Measurements from ENCODE around the gene PRKN. TPM values are rescaled to one million over a fixed set of nuclear protein-coding genes. Genes with fewer than 3 reads are reported as not detected.

PRKN gene
- total RNA-seq, 1 experiment from 2014 or later: not detected

- no peak for DNase-seq
- Histone ChIP-seq H3K27ac (no peak overlapping the region), H3F3A (ENCODE audit: insufficient read depth, low read depth) (no peaks in the 10 kb centered on the region), H3K79me2 (ENCODE audit: low read depth) (no peaks in the 10 kb centered on the region), H3K27me3 (ENCODE audit: insufficient read depth, low read depth) (peaks cover 10% of the 10 kb centered on the region; the same call in 1 of the 2 replicates), H3K36me3 (ENCODE audit: low read depth) (no peaks in the 10 kb centered on the region), H2AFZ (no peak overlapping the region), H3K4me3 (no peak overlapping the region), H3K9me3 (ENCODE audit: insufficient read depth, low read depth) (no peaks in the 10 kb centered on the region), H3K4me1 (replicated peaks; ENCODE audit: insufficient read depth) (no peaks in the 10 kb centered on the region), H4K20me1 (ENCODE audit: insufficient read depth) (no peaks in the 10 kb centered on the region), H3K4me2 (no peak overlapping the region), H3K9me2 (ENCODE audit: insufficient read depth) (no peaks in the 10 kb centered on the region)
- TF ChIP-seq EZH2 (IDR thresholded peaks at IDR 0.05; ENCODE audit: low read depth): no peak
- no peak for TF ChIP-seq CTCF (conservative IDR thresholded peaks at IDR 0.05)
- ChIA-PET POLR2A (ENCODE audit: unreplicated experiment) (no interaction called here), CTCF (no interaction called here)
- intact Hi-C loops (cut with micrococcal nuclease; ENCODE audit: unreplicated experiment): no loop called here
- BruUV-seq (replicated peaks): no TSS peak
Observed at GRCh38 chr6:162239330-162239729, 488.2 kb downstream of the PRKN start.

GRCh38 chr6:162238675-162239074 is 488.9 kb downstream of the PRKN start:
- no TSS peak for BruUV-seq (replicated peaks)
- no peak overlapping the region for H3K4me3 ChIP-seq
- no peaks in the 10 kb centered on the region for H3K4me1 ChIP-seq (replicated peaks; ENCODE audit: insufficient read depth)
- DNase-seq: no peak
- no peak overlapping the region for H3K27ac ChIP-seq
- peaks cover 10% of the 10 kb centered on the region; the same call in 1 of the 2 replicates for H3K27me3 ChIP-seq (ENCODE audit: insufficient read depth, low read depth)
- H2AFZ ChIP-seq: no peak overlapping the region
- H3K79me2 ChIP-seq (ENCODE audit: low read depth): no peaks in the 10 kb centered on the region
- POLR2A ChIA-PET (ENCODE audit: unreplicated experiment): no interaction called here
- TF ChIP-seq CTCF (conservative IDR thresholded peaks at IDR 0.05) (no peak), EZH2 (IDR thresholded peaks at IDR 0.05; ENCODE audit: low read depth) (no peak)
- no peaks in the 10 kb centered on the region for H3F3A ChIP-seq (ENCODE audit: insufficient read depth, low read depth)
- H4K20me1 ChIP-seq (ENCODE audit: insufficient read depth): no peaks in the 10 kb centered on the region
- no peak overlapping the region for H3K4me2 ChIP-seq
- no peaks in the 10 kb centered on the region for H3K9me2 ChIP-seq (ENCODE audit: insufficient read depth)
- no peaks in the 10 kb centered on the region for H3K36me3 ChIP-seq (ENCODE audit: low read depth)
- CTCF ChIA-PET: no interaction called here
- intact Hi-C loops (cut with micrococcal nuclease; ENCODE audit: unreplicated experiment): no loop called here
- H3K9me3 ChIP-seq (ENCODE audit: insufficient read depth, low read depth): no peaks in the 10 kb centered on the region

GRCh38 chr6:162237331-162237730 is 490.2 kb downstream of the PRKN start:
- Histone ChIP-seq H3K4me2 (no peak overlapping the region), H3K36me3 (ENCODE audit: low read depth) (no peaks in the 10 kb centered on the region), H3F3A (ENCODE audit: insufficient read depth, low read depth) (no peaks in the 10 kb centered on the region), H3K9me3 (ENCODE audit: insufficient read depth, low read depth) (no peaks in the 10 kb centered on the region), H3K4me1 (replicated peaks; ENCODE audit: insufficient read depth) (no peaks in the 10 kb centered on the region), H3K4me3 (no peak overlapping the region), H3K9me2 (ENCODE audit: insufficient read depth) (no peaks in the 10 kb centered on the region), H4K20me1 (ENCODE audit: insufficient read depth) (no peaks in the 10 kb centered on the region), H3K27ac (no peak overlapping the region), H3K79me2 (ENCODE audit: low read depth) (no peaks in the 10 kb centered on the region), H2AFZ (no peak overlapping the region), H3K27me3 (ENCODE audit: insufficient read depth, low read depth) (peaks cover 10% of the 10 kb centered on the region; the same call in 1 of the 2 replicates)
- TF ChIP-seq EZH2 (IDR thresholded peaks at IDR 0.05; ENCODE audit: low read depth) (no peak), CTCF (conservative IDR thresholded peaks at IDR 0.05) (no peak)
- ChIA-PET CTCF (no interaction called here), POLR2A (ENCODE audit: unreplicated experiment) (no interaction called here)
- no TSS peak for BruUV-seq (replicated peaks)
- DNase-seq: no peak
- intact Hi-C loops (cut with micrococcal nuclease; ENCODE audit: unreplicated experiment): no loop called here
